Trophoblast cell (in vitro differentiated cells and primary cell): Measurements from ENCODE around the gene IGF1R.

Experiments
- DNase-seq, 2 donors: peaks; one replicate each; pipeline ENCODE4 v3.0.0-alpha.2; 2016
- H2AFZ ChIP-seq: 2 replicates; pipeline ENCODE4 v1.6.1; 2013; ENCODE audit warnings: low read length, moderate library complexity, mild to moderate bottlenecking; ENCODE audit not compliant: insufficient read depth, poor library complexity
- H2AK5ac ChIP-seq: 2 replicates; pipeline ENCODE4 v1.6.1; 2013; ENCODE audit warnings: mild to moderate bottlenecking, low read length
- H2BK120ac ChIP-seq: 2 replicates; pipeline ENCODE4 v1.6.1; 2013; ENCODE audit warnings: low read length, mild to moderate bottlenecking, moderate library complexity; ENCODE audit not compliant: insufficient read depth, poor library complexity
- H2BK12ac ChIP-seq: 2 replicates; pipeline ENCODE4 v1.6.1; 2013; ENCODE audit warnings: mild to moderate bottlenecking, low read length, moderate library complexity
- H2BK5ac ChIP-seq: 2 replicates; pipeline ENCODE4 v1.6.1; 2013; ENCODE audit warnings: low read length, low read depth, moderate library complexity, mild to moderate bottlenecking; ENCODE audit not compliant: poor library complexity
- H3K14ac ChIP-seq: 2 replicates; pipeline ENCODE4 v1.6.1; 2013; ENCODE audit warnings: mild to moderate bottlenecking, low read length
- H3K18ac ChIP-seq: 2 replicates; pipeline ENCODE4 v1.6.1; 2013; ENCODE audit warnings: mild to moderate bottlenecking, low read length
- H3K23ac ChIP-seq: 2 replicates; pipeline ENCODE4 v1.6.1; 2013; ENCODE audit warnings: low read length
- H3K27ac ChIP-seq: 2 replicates; pipeline ENCODE4 v1.5.1; 2013; ENCODE audit warnings: low read depth, mild to moderate bottlenecking, inconsistent platforms, low read length, moderate library complexity
- H3K27me3 ChIP-seq: 2 replicates; pipeline ENCODE4 v1.6.1; 2013; ENCODE audit warnings: inconsistent platforms, mild to moderate bottlenecking, low read length, moderate library complexity; ENCODE audit not compliant: insufficient read depth
- H3K36me3 ChIP-seq, 2 experiments: 1 replicate in 1 of 2; 2 replicates in 1 of 2; pipeline ENCODE4 v1.6.1; 2013; ENCODE audit warnings: low read length in 2 of 2, mild to moderate bottlenecking in 2 of 2, moderate library complexity in 1 of 2; ENCODE audit not compliant: insufficient read depth in 2 of 2, control insufficient read depth in 1 of 2
- H3K4ac ChIP-seq: 2 replicates; pipeline ENCODE4 v1.6.1; 2013; ENCODE audit warnings: low read depth, mild to moderate bottlenecking, low read length, moderate library complexity
- H3K4me1 ChIP-seq, 2 experiments: 1 replicate in 1 of 2; 2 replicates in 1 of 2; pipeline ENCODE4 v1.6.1; 2013; ENCODE audit warnings: low read length in 2 of 2, mild to moderate bottlenecking in 2 of 2, moderate library complexity in 1 of 2; ENCODE audit not compliant: insufficient read depth in 2 of 2, control insufficient read depth in 1 of 2
- H3K4me2 ChIP-seq: 2 replicates; pipeline ENCODE4 v1.6.1; 2013; ENCODE audit warnings: inconsistent platforms, mild to moderate bottlenecking, low read length, moderate library complexity
- H3K4me3 ChIP-seq: 2 replicates; pipeline ENCODE4 v1.5.1; 2013; ENCODE audit warnings: mild to moderate bottlenecking, low read depth, low read length, inconsistent platforms
- H3K79me1 ChIP-seq: one replicate; pipeline ENCODE4 v1.6.1; 2013; ENCODE audit warnings: low read length
- H3K79me2 ChIP-seq: 2 replicates; pipeline ENCODE4 v1.6.1; 2013; ENCODE audit warnings: low read length, mild to moderate bottlenecking; ENCODE audit not compliant: control insufficient read depth, insufficient read depth, poor library complexity
- H3K9ac ChIP-seq: 2 replicates; pipeline ENCODE4 v1.6.1; 2013; ENCODE audit warnings: mild to moderate bottlenecking, low read length
- H3K9me3 ChIP-seq: 2 replicates; pipeline ENCODE4 v1.6.1; 2013; ENCODE audit warnings: low read depth, mild to moderate bottlenecking, control low read depth, inconsistent platforms, low read length; ENCODE audit not compliant: insufficient read depth
- H4K12ac ChIP-seq: 2 replicates; pipeline ENCODE4 v1.6.1; 2013; ENCODE audit warnings: low read depth, mild to moderate bottlenecking, low read length, moderate library complexity
- H4K8ac ChIP-seq: 2 replicates; pipeline ENCODE4 v1.6.1; 2013; ENCODE audit warnings: low read depth, mild to moderate bottlenecking, low read length, moderate library complexity
- H4K91ac ChIP-seq: one replicate; pipeline ENCODE4 v1.6.1; 2013; ENCODE audit warnings: low read depth, mild to moderate bottlenecking, low read length, moderate library complexity
- WGBS: extraction: QIAGEN DNeasy Blood & Tissue Kit; methylation state at CpG from one replicate; pipeline ENCODE4 v1.1.7; 2013; ENCODE audit warnings: missing lambda C conversion rate; ENCODE audit not compliant: insufficient read length, insufficient coverage; ENCODE audit errors: extremely low coverage; 5-methylcytosine and 5-hydroxymethylcytosine counted together

IGF1R gene

GRCh38 chr15:98926236-98926635 is 277.9 kb downstream of the IGF1R start:
- Histone ChIP-seq H3K9me3 (no peaks in the 10 kb centered on the region), H3K4me2 (no peak overlapping the region), H2BK120ac (no peak overlapping the region), H3K79me2 (no peaks in the 10 kb centered on the region), H3K27ac (no peak overlapping the region), H2AK5ac (no peak overlapping the region), H3K4ac (no peak overlapping the region), H2BK12ac (no peak overlapping the region), H3K79me1 (no peaks in the 10 kb centered on the region), H3K14ac (no peak overlapping the region), H4K12ac (no peak overlapping the region), H2AFZ (no peak overlapping the region), H3K36me3 (peaks cover 48 to 71% of the 10 kb centered on the region in 2 experiments), H3K9ac (no peak overlapping the region), H3K4me1 (peaks cover 3 to 6% of the 10 kb centered on the region in 2 experiments), H3K23ac (no peak overlapping the region), H4K8ac (no peak overlapping the region), H3K4me3 (no peak overlapping the region), H3K18ac (no peak overlapping the region), H2BK5ac (no peak overlapping the region), H3K27me3 (no peaks in the 10 kb centered on the region), H4K91ac (no peak overlapping the region)
- DNase-seq, result no peak
- no CpG with 5 or more reads among the region's 1 CpG for WGBS

GRCh38 chr15:98927022-98927421 is 278.7 kb downstream of the IGF1R start:
- no peak overlapping the region for H3K4me2 ChIP-seq
- H4K91ac ChIP-seq, result no peak overlapping the region
- WGBS, result no CpG with 5 or more reads among the region's 3 CpGs
- no peak for DNase-seq
- no peak overlapping the region for H3K9ac ChIP-seq
- no peak overlapping the region for H3K4me3 ChIP-seq
- no peak overlapping the region for H3K18ac ChIP-seq
- H3K4me1 ChIP-seq, result peaks cover 3 to 6% of the 10 kb centered on the region in 2 experiments
- no peak overlapping the region for H2AFZ ChIP-seq
- H3K27ac ChIP-seq, result no peak overlapping the region
- no peak overlapping the region for H2BK120ac ChIP-seq
- no peaks in the 10 kb centered on the region for H3K9me3 ChIP-seq
- H3K14ac ChIP-seq, result no peak overlapping the region
- no peaks in the 10 kb centered on the region for H3K27me3 ChIP-seq
- peaks cover 43 to 69% of the 10 kb centered on the region in 2 experiments for H3K36me3 ChIP-seq
- H3K23ac ChIP-seq, result no peak overlapping the region
- no peaks in the 10 kb centered on the region for H3K79me2 ChIP-seq
- no peak overlapping the region for H3K4ac ChIP-seq
- H3K79me1 ChIP-seq, result no peaks in the 10 kb centered on the region
- no peak overlapping the region for H2BK5ac ChIP-seq
- H4K12ac ChIP-seq, result no peak overlapping the region
- no peak overlapping the region for H2AK5ac ChIP-seq
- H4K8ac ChIP-seq, result no peak overlapping the region
- no peak overlapping the region for H2BK12ac ChIP-seq

GRCh38 chr15:98927996-98928395 is 279.7 kb downstream of the IGF1R start:
- no peak overlapping the region for H2BK12ac ChIP-seq
- no peak overlapping the region for H4K8ac ChIP-seq
- no peak overlapping the region for H3K4me2 ChIP-seq
- H4K91ac ChIP-seq, result no peak overlapping the region
- H3K14ac ChIP-seq, result no peak overlapping the region
- H3K27me3 ChIP-seq, result no peaks in the 10 kb centered on the region
- H3K9ac ChIP-seq, result no peak overlapping the region
- DNase-seq, result no peak
- no peak overlapping the region for H3K4me3 ChIP-seq
- no peak overlapping the region for H2BK5ac ChIP-seq
- no peaks in the 10 kb centered on the region for H3K79me1 ChIP-seq
- H2AFZ ChIP-seq, result no peak overlapping the region
- peaks cover 3 to 6% of the 10 kb centered on the region in 2 experiments for H3K4me1 ChIP-seq
- H4K12ac ChIP-seq, result no peak overlapping the region
- no peak overlapping the region for H3K4ac ChIP-seq
- WGBS, result no CpG with 5 or more reads among the region's 2 CpGs
- no peak overlapping the region for H2BK120ac ChIP-seq
- H3K36me3 ChIP-seq, result peaks cover 39 to 69% of the 10 kb centered on the region in 2 experiments
- no peaks in the 10 kb centered on the region for H3K9me3 ChIP-seq
- no peak overlapping the region for H3K27ac ChIP-seq
- no peak overlapping the region for H2AK5ac ChIP-seq
- no peaks in the 10 kb centered on the region for H3K79me2 ChIP-seq
- H3K18ac ChIP-seq, result no peak overlapping the region
- H3K23ac ChIP-seq, result no peak overlapping the region

- DNase-seq, result no peak
- Histone ChIP-seq H4K8ac (no peak overlapping the region), H3K36me3 (peaks cover 34 to 66% of the 10 kb centered on the region in 2 experiments), H3K18ac (no peak overlapping the region), H2AK5ac (no peak overlapping the region), H3K27ac (no peak overlapping the region), H3K27me3 (no peaks in the 10 kb centered on the region), H3K14ac (no peak overlapping the region), H3K9ac (no peak overlapping the region), H3K4me2 (no peak overlapping the region), H2AFZ (no peak overlapping the region), H2BK5ac (no peak overlapping the region), H3K4ac (no peak overlapping the region), H3K4me1 (peaks cover 3 to 6% of the 10 kb centered on the region in 2 experiments), H4K91ac (no peak overlapping the region), H3K4me3 (no peak overlapping the region), H4K12ac (no peak overlapping the region), H3K79me2 (no peaks in the 10 kb centered on the region), H3K23ac (no peak overlapping the region), H2BK120ac (no peak overlapping the region), H2BK12ac (no peak overlapping the region), H3K9me3 (no peaks in the 10 kb centered on the region), H3K79me1 (no peaks in the 10 kb centered on the region)
- no CpG with 5 or more reads among the region's 4 CpGs for WGBS
Measured at GRCh38 chr15:98930576-98930975, 282.2 kb downstream of the IGF1R start.
